ENCODE measurements around the gene ABHD4. TPM values are rescaled to one million over a fixed set of nuclear protein-coding genes. Genes with fewer than 3 reads are reported as not detected.
A peak's percentile ranks its signal among the peaks of the same experiment; 100 is the strongest.

The ABHD4 gene
- total and polyA plus RNA-seq, 2 of the 4 experiments (the other 2 are of a cell fraction), result 5.0 to 22.0 TPM

DNA sequence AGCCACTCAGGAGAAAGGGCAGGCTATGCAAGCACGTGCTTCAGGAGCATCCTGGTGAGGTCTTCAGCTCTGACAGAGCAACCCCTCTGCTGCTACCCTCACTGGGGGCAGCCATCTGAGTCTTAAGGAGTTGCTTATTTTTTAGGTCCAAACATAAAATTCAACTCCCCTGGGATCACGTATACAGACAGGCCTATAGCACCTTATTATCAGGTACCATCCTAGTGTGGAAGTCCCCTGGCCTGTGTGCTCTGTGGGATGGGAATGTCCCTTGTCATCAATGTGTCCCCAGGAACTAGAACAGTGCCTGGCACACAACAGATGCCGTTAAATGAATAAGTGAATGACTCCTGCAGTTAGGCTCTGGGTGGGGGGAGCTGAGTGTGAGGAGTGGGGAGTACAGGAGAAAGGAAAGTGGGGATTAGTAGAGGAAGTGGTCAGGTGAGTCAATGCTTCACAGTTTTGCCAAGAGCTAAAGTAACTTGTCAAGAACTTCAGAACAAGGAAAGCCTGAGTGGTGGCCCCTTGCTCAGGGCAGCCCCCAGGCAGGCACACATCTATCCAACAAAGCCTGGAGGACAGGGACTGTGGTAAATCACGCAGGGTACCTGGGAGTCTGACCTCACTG lies 42.6 kb upstream of the ABHD4 start:
- Histone ChIP-seq H3K27me3 (ENCODE audit: control insufficient read depth, insufficient read depth, low read length) (no peaks in the 10 kb centered on the region), H2AFZ (replicated peaks; ENCODE audit: low read length, poor library complexity) (peak overlapping the region; percentile 93), H3K23ac (ENCODE audit: low read depth, low read length) (0 out of 2 replicates have a peak overlapping the region, but pooled peaks have one; percentile 53), H3K4me3 (ENCODE audit: insufficient read depth, low read depth, low read length) (no peak overlapping the region), H2BK15ac (ENCODE audit: low read depth, low read length) (peak overlapping the region; percentile 44; the same call in 1 of the 3 replicates), H4K20me1 (ENCODE audit: insufficient read depth, low read length) (no peaks in the 10 kb centered on the region), H2BK20ac (ENCODE audit: low read depth, low read length) (peak overlapping the region; percentile 51; the same call in 1 of the 2 replicates), H4K5ac (ENCODE audit: low read depth, low read length) (peak overlapping the region; percentile 30; the same call in 1 of the 2 replicates), H3K9me1 (ENCODE audit: insufficient read depth, low read length) (peaks cover 17% of the 10 kb centered on the region), H2BK5ac (ENCODE audit: low read depth, low read length, poor library complexity, severe bottlenecking) (no peak overlapping the region), H4K8ac (ENCODE audit: low read depth in 2 of 2, low read length in 2 of 2) (peak overlapping the region; percentile 60 to 68; a peak in 3 of 4 replicates), H2BK120ac (ENCODE audit: low read depth, low read length) (peak overlapping the region; percentile 66), H3K14ac (replicated peaks; ENCODE audit: low read depth, low read length) (peak overlapping the region; percentile 39; the same call in 1 of the 2 replicates), H3K4me2 (ENCODE audit: low read depth, low read length) (no peak overlapping the region), H3K9me3 (ENCODE audit: control insufficient read depth, insufficient read depth, low read length) (no peaks in the 10 kb centered on the region), H3K4ac (ENCODE audit: low read depth, low read length) (peak overlapping the region; percentile 87), H4K91ac (ENCODE audit: insufficient read depth, low read depth, low read length) (peak overlapping the region; percentile 48; the same call in 1 of the 2 replicates), H3K27ac (ENCODE audit: insufficient read depth, low read length) (no peak overlapping the region), H3K9ac (ENCODE audit: low read depth, low read length) (no peak overlapping the region), H3K36me3 (ENCODE audit: control insufficient read depth, insufficient read depth, low read length) (no peaks in the 10 kb centered on the region), H2AK5ac (ENCODE audit: low read depth, low read length) (peak overlapping the region; percentile 80), H2AK9ac (replicated peaks; ENCODE audit: low read depth, low read length, poor library complexity) (peak overlapping the region; percentile 84), H3K79me1 (ENCODE audit: low read depth in 1 of 2, low read length in 2 of 2) (no peaks in the 10 kb centered on the region), H3K18ac (ENCODE audit: low read depth, low read length) (no peak overlapping the region; the same call in 1 of the 2 replicates), H3K56ac (ENCODE audit: extremely low read depth, insufficient read depth, low read length) (no peak overlapping the region), H3K4me1 (ENCODE audit: control insufficient read depth, insufficient read depth, low read length) (peaks cover 18% of the 10 kb centered on the region)
- DNase-seq, result peak; percentile 52
- ChIA-PET POLR2A (ENCODE audit: unreplicated experiment) (no interaction called here), CTCF (interaction anchor here (0.5 to 1.8 kb wide), 3 partner anchors 9 to 438 kb away, joined by 3 to 6 read pairs (median 3); no protein-coding TSS in a partner anchor)
- 75% methylated on average over 1 of the region's 4 CpGs; no CpG with 5 or more reads in 1 of the 2 experiments for WGBS, 2 experiments (ENCODE audit: extremely low coverage in 2 of 2, insufficient read length in 1 of 2)
- dilution Hi-C loops (cut with HindIII; ENCODE audit: low sequenced_read_pairs, unreplicated experiment) (no loop called here), in situ Hi-C loops (cut with MboI; ENCODE audit: low sequenced_read_pairs) (loop anchor here (5.0 to 10.0 kb wide), 4 partner anchors 163 to 509 kb away; partner anchors contain the start of gene OXA1L), intact Hi-C loops (cut with micrococcal nuclease) (loop anchor here (2.0 to 10.0 kb wide), 5 partner anchors 97 to 749 kb away; partner anchors contain the start of genes BCL2L2, MMP14, OXA1L and PPP1R3E)
- ATAC-seq (ENCODE audit: low read depth), result no peak
- TF ChIP-seq, protein P1, sequence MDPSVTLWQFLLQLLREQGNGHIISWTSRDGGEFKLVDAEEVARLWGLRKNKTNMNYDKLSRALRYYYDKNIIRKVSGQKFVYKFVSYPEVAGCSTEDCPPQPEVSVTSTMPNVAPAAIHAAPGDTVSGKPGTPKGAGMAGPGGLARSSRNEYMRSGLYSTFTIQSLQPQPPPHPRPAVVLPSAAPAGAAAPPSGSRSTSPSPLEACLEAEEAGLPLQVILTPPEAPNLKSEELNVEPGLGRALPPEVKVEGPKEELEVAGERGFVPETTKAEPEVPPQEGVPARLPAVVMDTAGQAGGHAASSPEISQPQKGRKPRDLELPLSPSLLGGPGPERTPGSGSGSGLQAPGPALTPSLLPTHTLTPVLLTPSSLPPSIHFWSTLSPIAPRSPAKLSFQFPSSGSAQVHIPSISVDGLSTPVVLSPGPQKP (IDR thresholded peaks at IDR 0.05; ENCODE audit: borderline replicate concordance, low read depth, low read length), result no peak
- no peak for TF ChIP-seq CEBPB (IDR thresholded peaks at IDR 0.05; ENCODE audit: low read depth, low read length)
- no peak for TF ChIP-seq RFX5 (IDR thresholded peaks at IDR 0.05; ENCODE audit: low read depth, low read length)
- TF ChIP-seq FOS (IDR thresholded peaks at IDR 0.05; ENCODE audit: low read depth, low read length), result no peak
- TF ChIP-seq SMC3 (IDR thresholded peaks at IDR 0.05; ENCODE audit: low read depth, low read length), result no peak
- TF ChIP-seq, protein P2, sequence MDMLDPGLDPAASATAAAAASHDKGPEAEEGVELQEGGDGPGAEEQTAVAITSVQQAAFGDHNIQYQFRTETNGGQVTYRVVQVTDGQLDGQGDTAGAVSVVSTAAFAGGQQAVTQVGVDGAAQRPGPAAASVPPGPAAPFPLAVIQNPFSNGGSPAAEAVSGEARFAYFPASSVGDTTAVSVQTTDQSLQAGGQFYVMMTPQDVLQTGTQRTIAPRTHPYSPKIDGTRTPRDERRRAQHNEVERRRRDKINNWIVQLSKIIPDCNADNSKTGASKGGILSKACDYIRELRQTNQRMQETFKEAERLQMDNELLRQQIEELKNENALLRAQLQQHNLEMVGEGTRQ (IDR thresholded peaks at IDR 0.05; ENCODE audit: low read depth, low read length), result no peak
- TF ChIP-seq RAD21 (IDR thresholded peaks at IDR 0.05; ENCODE audit: low read length), result no peak
- TF ChIP-seq BHLHE40 (IDR thresholded peaks at IDR 0.05; ENCODE audit: low read depth, low read length), result no peak
- TF ChIP-seq MAZ (IDR thresholded peaks at IDR 0.05; ENCODE audit: borderline replicate concordance, low read depth, low read length), result no peak
- no peak for TF ChIP-seq NFE2L2 (IDR thresholded peaks at IDR 0.05; ENCODE audit: low read depth, low read length)
- no TSS peak for BruUV-seq (replicated peaks)
